IPS-18c (cell line): Measurements from ENCODE around the gene KCNQ4.

Experiments
- H3K4me3 ChIP-seq: 2 replicates; pipeline ENCODE4 v1.7.0; 2013; ENCODE audit warnings: low read depth, mild to moderate bottlenecking, low read length, moderate library complexity; ENCODE audit not compliant: insufficient read depth
- H3K9me3 ChIP-seq: one replicate; pipeline ENCODE4 v1.6.1; 2013; ENCODE audit warnings: mild to moderate bottlenecking, low read length, moderate library complexity; ENCODE audit not compliant: control insufficient read depth, insufficient read depth

Gene KCNQ4

GRCh38 chr1:40801742-40802077 is 18.1 kb downstream of the KCNQ4 start:
- H3K9me3 ChIP-seq = no peaks in the 10 kb centered on the region
- peak overlapping the region; percentile 34; the same call in 1 of the 2 replicates for H3K4me3 ChIP-seq

- Histone ChIP-seq H3K9me3 (no peaks in the 10 kb centered on the region), H3K4me3 (peak overlapping the region; percentile 43)
Measured at GRCh38 chr1:40802078-40802741, 18.6 kb downstream of the KCNQ4 start.

GRCh38 chr1:40802742-40803113 is 19.1 kb downstream of the KCNQ4 start:
- Histone ChIP-seq H3K9me3 (no peaks in the 10 kb centered on the region), H3K4me3 (peak overlapping the region; percentile 43)

DNA sequence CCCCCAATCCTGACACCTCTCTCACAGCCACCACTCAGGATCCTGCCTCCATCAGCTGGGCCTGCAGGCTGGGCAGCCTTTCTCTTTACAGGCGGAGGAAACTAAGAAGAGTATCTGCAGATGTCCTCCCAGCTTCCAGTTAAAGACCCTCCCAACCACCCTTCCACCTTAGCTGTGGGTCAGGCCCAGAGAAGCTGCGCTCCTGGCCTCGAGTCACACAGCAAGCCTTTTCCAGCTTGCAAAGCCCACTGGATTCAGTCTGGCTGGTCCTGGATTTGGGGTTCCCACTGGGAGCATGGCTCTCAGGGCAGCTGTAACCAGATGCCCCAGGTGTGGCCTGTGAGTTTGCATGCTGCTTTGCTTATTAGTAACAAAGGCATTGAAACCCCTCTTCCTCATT is 19.9 kb downstream of the KCNQ4 start:
- Histone ChIP-seq H3K9me3 (no peaks in the 10 kb centered on the region), H3K4me3 (no peak overlapping the region)

GRCh38 chr1:40803902-40804301 is 20.3 kb downstream of the KCNQ4 start:
- no peak overlapping the region for H3K4me3 ChIP-seq

GRCh38 chr1:40806240-40806639 is 22.7 kb downstream of the KCNQ4 start:
- no peak overlapping the region for H3K4me3 ChIP-seq
- no peaks in the 10 kb centered on the region for H3K9me3 ChIP-seq

More at GRCh38 chr1:40803902-40804301, 20.3 kb downstream of the KCNQ4 start:
- H3K9me3 ChIP-seq = no peaks in the 10 kb centered on the region

GRCh38 chr1:40806731-40807695 is 23.4 kb downstream of the KCNQ4 start:
- Histone ChIP-seq H3K9me3 (no peaks in the 10 kb centered on the region), H3K4me3 (no peak overlapping the region)

GRCh38 chr1:40808002-40808401 is 24.4 kb downstream of the KCNQ4 start:
- H3K4me3 ChIP-seq = no peak overlapping the region
- no peaks in the 10 kb centered on the region for H3K9me3 ChIP-seq

- Histone ChIP-seq H3K9me3 (no peaks in the 10 kb centered on the region), H3K4me3 (no peak overlapping the region)
Measured at GRCh38 chr1:40808444-40808843, 24.9 kb downstream of the KCNQ4 start.

- Histone ChIP-seq H3K9me3 (no peaks in the 10 kb centered on the region), H3K4me3 (no peak overlapping the region)
Measured at GRCh38 chr1:40808909-40809308, 25.3 kb downstream of the KCNQ4 start.

GRCh38 chr1:40810927-40811326 is 27.3 kb downstream of the KCNQ4 start:
- Histone ChIP-seq H3K9me3 (no peaks in the 10 kb centered on the region), H3K4me3 (no peak overlapping the region)

DNA sequence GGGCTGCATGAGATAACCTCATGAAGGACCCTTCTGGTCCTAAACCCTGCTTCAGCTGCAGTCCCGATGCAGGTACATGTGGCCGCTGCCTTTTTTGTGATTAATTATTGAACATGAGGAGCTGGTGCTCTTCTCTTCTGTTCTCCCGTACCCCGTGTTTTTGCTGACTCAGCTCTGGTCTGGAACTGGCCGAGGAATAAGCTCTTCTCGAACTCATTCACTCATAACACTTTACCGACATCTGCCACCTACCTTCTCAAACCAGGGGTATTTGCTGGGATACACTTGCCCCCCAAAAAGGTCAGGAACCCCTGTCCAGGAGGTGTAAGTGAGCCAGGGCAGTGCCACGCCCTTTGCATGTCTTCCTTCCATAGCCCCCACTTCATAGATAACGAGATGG is 31.8 kb downstream of the KCNQ4 start:
- Histone ChIP-seq H3K9me3 (no peaks in the 10 kb centered on the region), H3K4me3 (no peak overlapping the region)

GRCh38 chr1:40817791-40818263 is 34.2 kb downstream of the KCNQ4 start:
- peak overlapping the region; percentile 87 for H3K4me3 ChIP-seq
- H3K9me3 ChIP-seq = no peaks in the 10 kb centered on the region

DNA sequence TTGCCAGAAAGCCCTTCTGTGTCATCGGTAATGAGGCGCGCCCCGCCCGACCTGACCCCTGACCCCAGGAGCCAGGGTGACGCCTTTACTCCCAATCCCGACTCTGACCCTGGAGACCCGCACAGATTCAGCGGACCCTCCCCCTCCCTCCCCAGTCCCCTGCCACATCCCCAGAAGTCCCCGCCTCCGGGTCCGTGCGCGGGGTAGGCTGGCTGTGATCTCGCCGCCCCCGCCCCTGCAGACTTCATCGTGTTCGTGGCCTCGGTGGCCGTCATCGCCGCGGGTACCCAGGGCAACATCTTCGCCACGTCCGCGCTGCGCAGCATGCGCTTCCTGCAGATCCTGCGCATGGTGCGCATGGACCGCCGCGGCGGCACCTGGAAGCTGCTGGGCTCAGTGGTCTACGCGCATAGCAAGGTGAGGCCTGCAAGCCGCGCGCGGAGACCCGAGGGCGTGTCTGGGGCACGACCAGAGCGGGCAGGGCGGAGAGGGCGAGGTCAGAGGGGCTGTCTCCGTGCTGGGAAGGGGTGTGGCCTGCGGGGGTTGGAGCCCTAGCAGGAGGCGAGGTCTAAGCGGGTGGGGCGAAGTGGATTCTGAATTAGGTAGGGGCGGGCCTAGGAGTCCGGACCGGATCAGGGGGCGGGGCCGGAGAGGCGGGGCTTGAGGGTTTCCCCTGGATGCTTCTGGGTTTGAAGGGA is 34.8 kb downstream of the KCNQ4 start:
- Histone ChIP-seq H3K4me3 (peak overlapping the region; percentile 87), H3K9me3 (no peaks in the 10 kb centered on the region)

GRCh38 chr1:40819101-40819500 is 35.5 kb downstream of the KCNQ4 start:
- H3K4me3 ChIP-seq = peak overlapping the region; percentile 28

GRCh38 chr1:40820251-40820797 is 36.7 kb downstream of the KCNQ4 start:
- Histone ChIP-seq H3K4me3 (no peak overlapping the region), H3K9me3 (no peaks in the 10 kb centered on the region)

More at GRCh38 chr1:40819101-40819500, 35.5 kb downstream of the KCNQ4 start:
- no peaks in the 10 kb centered on the region for H3K9me3 ChIP-seq

- Histone ChIP-seq H3K9me3 (no peaks in the 10 kb centered on the region), H3K4me3 (no peak overlapping the region)
Measured at GRCh38 chr1:40820911-40821693, 37.5 kb downstream of the KCNQ4 start.
